Right cardiac atrium (tissue), 5 donors: ENCODE data around the gene MAX. TPM values are rescaled to one million over a fixed set of nuclear protein-coding genes. Genes with fewer than 3 reads are reported as not detected.
A peak's percentile ranks its signal among the peaks of the same experiment; 100 is the strongest.
"Not testable (repeated sequence)": the region's sequence is repeated elsewhere in the genome, so short reads cannot be mapped to it uniquely, and the experiment has no call there.

Experiments
- ATAC-seq, 2 donors: fragments of 200-7000 bp; cut with Tn5 transposase; one replicate each; pipeline versions ENCODE4 v1.8.0 to v1.9.1; 2020; ENCODE audit warnings: moderate library complexity in 2 of 2, mild to moderate bottlenecking in 1 of 2
- DNase-seq, 3 donors: peaks; one replicate each; pipeline ENCODE4 v3.0.0-alpha.2; 2020
- H3K27ac ChIP-seq: one replicate; pipeline ENCODE4 v1.5.1; 2013; ENCODE audit warnings: mild to moderate bottlenecking, low read length, control low read depth, moderate library complexity
- H3K27me3 ChIP-seq: one replicate; pipeline ENCODE4 v1.6.1; 2013; ENCODE audit not compliant: control insufficient read depth, insufficient read depth
- H3K4me1 ChIP-seq: one replicate; pipeline ENCODE4 v1.6.1; 2013; ENCODE audit warnings: low read length; ENCODE audit not compliant: control insufficient read depth, insufficient read depth
- H3K4me3 ChIP-seq: one replicate; pipeline ENCODE4 v1.5.1; 2013; ENCODE audit warnings: low read length, control low read depth
- H3K9me3 ChIP-seq: one replicate; pipeline ENCODE4 v1.6.1; 2013; ENCODE audit warnings: low read length; ENCODE audit not compliant: control insufficient read depth
- WGBS: extraction: QIAGEN DNeasy Blood & Tissue Kit; methylation state at CpG from one replicate; pipeline ENCODE4 v1.1.7; 2013; 5-methylcytosine and 5-hydroxymethylcytosine counted together
- intact Hi-C, 4 donors: fragments of 100-400 bp; cut with DNase I; formaldehyde crosslinking; loops; one replicate each; pipeline versions ENCODE4 v1.11.0 to v1.14.0; 2022 to 2023
- polyA plus RNA-seq: library from polyadenylated mRNA; stranded (reverse); fragments of 200-250 nt; gene quantifications from one replicate; pipeline ENCODE4 v1.2.3, GENCODE V29; 2013
- total RNA-seq, 4 donors: library from RNA; stranded (reverse); fragmentation: NEBNext Ultra II Directional; extraction: Animal tissue kit (Norgen Biotek cat#: 25700); gene quantifications; one replicate each; pipeline ENCODE4 v1.2.1, GENCODE V29; 2021
- donor health status: healthy with polysubstance abuse.
- donor health status: DM: no; HTN: yes; CAD: no.
- donor health status: DM: no; HTN: no; CAD: no.
- donor health status: DM: no; HTN: yes; CAD: no; lungs with severe emphysema.
- donor health status: DM: yes; HTN: yes; CAD: no.

The MAX gene
- total and polyA plus RNA-seq, 5 donors, result 56.3 to 117 (median 114) TPM

DNA sequence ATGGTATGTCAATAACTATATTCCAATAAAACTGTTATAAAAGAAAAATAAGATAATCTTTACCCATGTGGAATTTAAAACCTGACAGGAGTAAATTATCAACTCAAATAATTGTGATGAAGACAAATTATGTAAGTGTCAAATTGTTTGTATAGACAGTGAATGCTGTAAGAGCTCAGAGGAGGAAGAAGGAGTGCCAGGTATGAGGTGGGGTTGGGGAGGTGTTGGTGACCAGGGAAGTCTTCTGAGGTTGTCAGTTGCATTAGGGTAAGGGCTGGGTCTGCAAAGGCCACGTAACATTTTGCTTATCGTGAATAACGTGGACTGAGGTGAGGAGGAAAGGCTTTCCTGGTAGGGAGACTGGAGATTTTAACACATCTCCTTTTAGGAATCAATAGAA is 2.5 kb upstream of the MAX start:
- H3K4me1 ChIP-seq, result no peaks in the 10 kb centered on the region
- no peak for ATAC-seq
- intact Hi-C loops, result no loop called here
- H3K27ac ChIP-seq, result no peak overlapping the region
- H3K9me3 ChIP-seq, result no peaks in the 10 kb centered on the region
- DNase-seq, result no peak
- H3K4me3 ChIP-seq, result no peak overlapping the region
- H3K27me3 ChIP-seq, result no peaks in the 10 kb centered on the region
- WGBS, result 93% methylated on average over 3 of the region's 3 CpGs

DNA sequence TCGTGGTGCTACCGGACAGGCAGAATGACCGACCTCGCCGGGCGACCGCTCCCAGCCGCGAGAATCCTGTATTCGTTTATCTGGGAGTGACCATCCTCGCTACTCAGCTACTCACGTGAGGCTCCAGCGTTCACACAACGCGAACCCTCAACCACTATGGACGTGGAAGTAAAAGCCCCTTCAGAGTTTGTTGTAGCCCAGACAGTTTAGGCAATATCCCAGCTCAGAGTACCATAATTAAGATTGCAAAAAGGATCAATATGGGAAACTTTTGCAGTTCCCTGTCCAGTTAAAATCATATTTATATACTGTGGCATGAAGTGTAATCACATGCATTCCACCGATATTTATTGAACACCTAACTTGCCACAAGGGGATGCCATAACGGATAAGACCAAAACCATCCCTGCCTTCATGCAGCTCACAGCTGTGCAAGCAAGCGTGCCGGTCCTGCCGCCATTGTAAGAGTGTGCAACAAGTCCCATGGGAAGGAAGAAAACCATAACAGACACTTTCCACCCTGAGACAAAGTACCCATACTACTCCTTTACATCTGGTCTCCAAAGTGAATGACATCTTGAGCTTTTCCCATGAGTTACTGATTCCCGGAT is 938 bp upstream of the MAX start:
- DNase-seq, result peak in 2 of 3 donors; percentile 30 to 61
- no peak for ATAC-seq
- intact Hi-C loops, result no loop called here
- Histone ChIP-seq H3K9me3 (no peaks in the 10 kb centered on the region), H3K4me1 (no peaks in the 10 kb centered on the region), H3K4me3 (peak overlapping the region; percentile 76), H3K27me3 (no peaks in the 10 kb centered on the region), H3K27ac (peak overlapping the region; percentile 25)
- WGBS, result 7% methylated on average over 22 of the region's 22 CpGs

DNA sequence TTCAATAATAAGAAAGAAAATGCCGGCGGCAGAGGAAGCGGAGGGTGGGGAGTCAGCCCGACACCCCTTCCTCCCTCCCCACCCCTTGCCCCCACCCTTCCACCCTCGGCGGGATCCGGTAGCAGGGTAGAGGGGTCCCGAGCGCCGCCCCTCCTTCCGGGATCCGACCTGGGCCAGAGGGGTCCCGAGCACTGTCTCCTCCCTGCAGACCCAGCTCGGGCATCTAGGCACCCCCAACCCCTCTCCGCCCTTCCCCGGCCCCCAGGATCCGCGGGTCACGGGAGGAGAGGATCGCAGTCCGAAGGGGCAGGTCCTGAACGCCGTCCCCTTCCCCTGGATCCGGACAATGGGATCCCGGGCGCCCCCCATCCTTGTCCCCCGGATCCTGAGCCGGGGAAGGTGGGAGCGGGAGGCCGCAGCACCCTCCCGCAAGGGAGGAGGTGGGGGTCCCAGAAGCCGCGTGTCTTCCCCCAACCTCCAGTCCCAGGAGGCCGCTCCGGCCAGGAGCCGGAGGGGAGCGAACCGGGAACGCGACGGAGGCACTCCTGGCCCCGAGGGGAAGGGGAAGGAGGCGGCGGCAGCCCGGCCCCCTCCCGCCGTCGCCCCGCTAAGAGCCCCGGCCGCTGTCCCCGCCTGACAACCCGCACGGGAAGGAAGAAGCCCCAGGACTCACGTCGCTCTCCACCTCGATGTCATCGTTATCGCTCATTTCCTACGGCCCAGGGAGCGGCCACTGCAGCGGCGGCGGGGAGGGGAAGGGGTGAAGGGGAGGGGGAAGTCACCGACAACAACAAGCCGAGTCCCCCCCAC is 481 bp downstream of the MAX start:
- peak overlapping the region; percentile 77 for H3K27ac ChIP-seq
- intact Hi-C loops, result no loop called here
- H3K4me1 ChIP-seq, result peaks cover under 1% of the 10 kb centered on the region
- under 1% methylated on average over 65 of the region's 66 CpGs for WGBS
- no peaks in the 10 kb centered on the region for H3K27me3 ChIP-seq
- H3K9me3 ChIP-seq, result no peaks in the 10 kb centered on the region
- ATAC-seq (peak; percentile 5 to 28), DNase-seq (peak; percentile 38 to 74 (median 67))
- H3K4me3 ChIP-seq, result peak overlapping the region; percentile 75

DNA sequence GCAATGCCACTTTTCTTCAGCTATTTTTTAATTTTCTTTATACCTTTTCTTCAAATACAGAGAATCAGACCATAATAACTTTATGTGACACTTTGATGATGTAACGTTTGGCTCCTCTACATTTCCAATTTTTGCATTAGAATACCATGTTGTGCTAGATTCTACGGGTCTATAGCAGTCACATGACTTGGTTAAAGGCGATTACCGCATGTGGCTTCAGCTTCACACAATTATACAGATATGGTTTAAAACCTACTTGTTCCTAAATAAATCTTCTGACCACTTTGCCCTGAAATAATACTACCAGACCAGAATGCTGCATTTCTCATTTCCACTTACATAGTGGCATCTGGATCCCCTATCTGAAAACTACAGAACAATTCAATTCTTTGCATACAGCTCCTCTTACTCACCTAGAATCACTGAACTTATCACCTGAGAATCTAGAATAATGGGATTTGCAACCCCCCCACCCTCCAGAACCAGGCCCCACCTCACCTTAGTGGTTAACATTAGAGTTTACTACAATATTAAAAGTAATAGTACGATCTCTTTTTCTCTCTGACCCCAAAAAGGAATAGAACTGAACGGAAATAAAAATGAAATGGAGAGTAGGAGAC is 1.3 kb downstream of the MAX start:
- WGBS, result 22% methylated on average over 6 of the region's 6 CpGs

DNA sequence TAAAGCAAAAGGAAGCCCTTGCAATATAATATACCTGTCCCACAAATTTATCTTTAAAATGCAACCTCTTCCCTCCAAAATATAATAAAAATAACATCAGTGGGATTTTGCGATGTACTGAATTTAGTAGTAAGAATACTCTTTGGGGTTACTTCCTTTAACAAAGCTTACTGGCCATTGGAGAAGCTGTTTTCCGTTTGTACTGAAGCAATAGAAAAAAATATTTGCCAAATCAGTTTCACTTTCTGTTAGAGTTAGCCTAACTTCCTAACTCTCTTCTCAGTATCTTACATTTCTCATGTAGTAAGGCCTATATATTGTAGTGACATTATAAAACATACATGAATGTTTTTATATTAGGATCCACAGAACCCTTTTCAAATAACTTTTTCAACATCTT is 3.7 kb downstream of the MAX start:
- DNase-seq (no peak), ATAC-seq (no peak)
- intact Hi-C loops, result no loop called here
- H3K9me3 ChIP-seq, result no peaks in the 10 kb centered on the region
- no peaks in the 10 kb centered on the region for H3K27me3 ChIP-seq
- H3K4me1 ChIP-seq, result peaks cover 8% of the 10 kb centered on the region
- WGBS, result 21% methylated on average over 2 of the region's 2 CpGs
- H3K4me3 ChIP-seq, result peak overlapping the region; percentile 11
- H3K27ac ChIP-seq, result no peak overlapping the region

More for the DNA sequence above, 1.3 kb downstream of the MAX start:
- H3K9me3 ChIP-seq, result no peaks in the 10 kb centered on the region
- no peak for ATAC-seq
- no peak overlapping the region for H3K27ac ChIP-seq
- no peak for DNase-seq
- peak overlapping the region; percentile 75 for H3K4me3 ChIP-seq
- no peaks in the 10 kb centered on the region for H3K27me3 ChIP-seq
- H3K4me1 ChIP-seq, result peaks cover 3% of the 10 kb centered on the region
- intact Hi-C loops, result no loop called here

DNA sequence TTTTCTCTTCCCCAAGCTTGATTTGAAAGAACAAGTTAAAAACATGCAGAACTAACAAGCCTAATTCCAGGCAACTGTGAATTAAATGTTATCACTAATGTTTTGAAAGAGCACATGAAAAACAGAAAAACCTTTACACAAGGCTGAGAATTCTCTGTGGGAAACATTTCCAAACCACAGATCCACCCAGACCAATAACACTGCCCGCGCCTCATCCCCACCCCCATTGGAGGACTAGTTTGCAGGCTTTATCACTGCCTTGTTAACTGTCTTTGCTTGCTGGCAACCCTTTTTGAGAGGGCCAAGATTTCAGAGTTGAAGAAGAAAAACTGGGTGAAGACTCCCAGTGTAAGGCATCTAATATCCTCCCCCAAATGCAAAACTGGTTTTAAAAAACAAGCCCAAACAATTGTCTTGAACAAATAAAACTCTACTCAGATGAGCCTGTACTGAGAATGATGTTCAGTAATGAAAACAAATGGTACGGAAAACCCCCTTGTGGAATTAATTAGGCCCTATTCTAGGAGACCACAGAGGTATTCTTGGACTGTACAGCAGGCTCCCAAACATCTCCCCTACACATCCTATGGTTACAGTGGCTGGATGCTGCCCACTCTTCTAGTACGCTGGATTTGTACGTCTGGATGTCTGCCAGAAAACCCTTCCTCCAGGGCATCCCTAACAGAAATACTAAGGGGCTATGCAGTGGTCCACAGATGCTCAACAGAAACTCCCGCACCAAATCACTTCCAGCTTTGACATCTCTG is 5.8 kb downstream of the MAX start:
- intact Hi-C loops, result no loop called here
- H3K4me3 ChIP-seq, result no peak overlapping the region
- H3K27ac ChIP-seq, result peak overlapping the region; percentile 83
- DNase-seq (peak in 2 of 3 donors; percentile 59 to 82), ATAC-seq (peak; percentile 59 to 62)
- no peaks in the 10 kb centered on the region for H3K27me3 ChIP-seq
- H3K9me3 ChIP-seq, result no peaks in the 10 kb centered on the region
- peaks cover 10% of the 10 kb centered on the region for H3K4me1 ChIP-seq
- WGBS, result 59% methylated on average over 6 of the region's 6 CpGs

DNA sequence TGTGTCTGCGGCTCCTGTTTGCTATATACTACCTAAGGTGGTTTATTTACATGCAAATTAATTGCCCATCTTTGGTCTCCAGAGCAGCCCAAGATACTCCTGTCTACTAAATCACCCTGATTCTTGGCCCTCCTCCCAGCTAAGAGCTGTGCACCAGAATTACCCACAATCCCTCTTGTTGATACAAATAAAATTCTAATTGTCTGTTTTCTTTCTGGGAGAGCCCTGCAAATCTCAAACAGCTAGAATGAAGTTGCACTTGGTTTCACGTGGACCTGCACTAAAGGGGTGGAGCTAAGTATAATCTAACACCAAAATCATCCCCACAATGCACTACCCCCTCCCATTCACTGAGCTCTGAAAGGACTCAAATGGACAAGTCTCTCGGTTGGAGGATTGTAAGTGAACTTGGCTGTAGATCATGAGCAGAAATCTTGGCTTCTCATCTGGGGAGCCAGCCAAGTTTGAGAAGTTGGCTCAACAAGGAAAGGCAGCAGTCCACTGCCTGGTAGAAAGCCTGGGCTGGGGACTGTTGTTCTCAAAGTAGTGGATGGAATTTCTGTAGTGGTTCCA is 6.6 kb downstream of the MAX start:
- no peak overlapping the region for H3K4me3 ChIP-seq
- DNase-seq (peak; percentile 59 to 82 (median 80)), ATAC-seq (peak; percentile 84 to 88)
- intact Hi-C loops, result no loop called here
- 31% methylated on average over 3 of the region's 3 CpGs for WGBS
- H3K9me3 ChIP-seq, result no peaks in the 10 kb centered on the region
- H3K4me1 ChIP-seq, result peaks cover 12% of the 10 kb centered on the region
- H3K27me3 ChIP-seq, result no peaks in the 10 kb centered on the region
- peak overlapping the region; percentile 33 for H3K27ac ChIP-seq

DNA sequence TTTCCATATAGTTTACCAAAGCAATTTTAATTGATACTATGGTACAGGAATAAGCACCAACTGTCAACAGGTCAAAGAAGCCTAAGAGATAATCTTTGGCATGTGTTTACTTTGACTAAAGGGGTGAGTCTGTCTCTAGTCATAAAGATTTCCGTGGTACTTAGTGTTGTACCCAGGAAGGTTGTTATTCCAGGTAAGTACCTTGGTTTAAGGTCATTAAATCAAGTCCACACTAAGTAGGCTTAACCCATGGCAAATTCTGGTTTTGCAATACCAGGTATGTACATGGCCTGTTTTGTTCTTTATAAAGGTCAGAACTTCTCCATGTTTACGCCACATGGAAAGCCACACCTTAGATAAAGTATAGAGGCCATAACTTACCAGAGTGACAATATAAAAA is 10.0 kb downstream of the MAX start:
- DNase-seq, result no peak
- no peak overlapping the region for H3K27ac ChIP-seq
- no peak overlapping the region for H3K4me3 ChIP-seq
- no peaks in the 10 kb centered on the region for H3K27me3 ChIP-seq
- ATAC-seq, result no peak
- intact Hi-C loops, result no loop called here
- 86% methylated on average over 2 of the region's 2 CpGs for WGBS
- no peaks in the 10 kb centered on the region for H3K9me3 ChIP-seq
- H3K4me1 ChIP-seq, result peaks cover 12% of the 10 kb centered on the region

DNA sequence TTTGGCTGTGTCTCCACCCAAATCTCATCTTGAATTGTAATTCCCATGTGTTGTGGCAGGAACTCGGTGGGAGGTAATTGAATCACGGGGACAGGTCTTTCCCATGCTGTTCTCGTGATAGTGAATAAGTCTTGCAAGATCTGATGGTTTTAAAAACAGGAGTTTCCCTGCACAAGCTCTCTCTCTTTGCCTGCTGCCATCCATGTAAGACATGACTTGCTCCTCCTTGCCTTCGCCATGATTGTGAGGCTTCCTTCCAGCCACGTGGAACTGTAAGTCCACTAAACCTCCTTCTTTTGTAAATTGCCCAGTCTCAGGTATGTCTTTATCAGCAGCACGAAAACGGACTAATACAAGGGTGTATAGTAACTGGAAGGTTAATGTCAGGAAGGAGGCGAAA is 14.5 kb downstream of the MAX start:
- H3K4me3 ChIP-seq, H3K4me1 ChIP-seq, H3K27me3 ChIP-seq, ATAC-seq, DNase-seq, intact Hi-C loops, H3K9me3 ChIP-seq, H3K27ac ChIP-seq: not testable (repeated sequence)
- whole genome bisulfite sequencing, result 97% methylated on average over 8 of the region's 8 CpGs

DNA sequence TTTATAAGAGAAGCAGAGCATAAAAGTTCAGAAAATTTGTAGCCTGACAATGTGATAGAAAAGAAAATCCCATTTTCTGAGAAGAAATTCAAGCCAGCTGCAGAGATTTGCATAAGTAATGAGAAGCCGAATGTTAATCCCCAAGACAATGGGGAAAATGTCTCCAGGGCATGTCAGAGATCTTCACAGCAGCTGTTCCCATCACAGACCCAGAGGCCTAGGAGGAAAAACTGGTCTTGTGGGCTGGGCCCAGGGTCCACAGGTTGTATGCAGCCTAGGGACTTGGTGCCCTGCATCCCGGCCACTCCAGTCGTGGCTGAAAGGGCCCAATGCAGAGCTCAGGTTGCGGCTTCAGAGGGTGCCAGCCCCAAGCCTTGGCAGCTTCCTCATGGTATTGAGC is 15.6 kb downstream of the MAX start:
- H3K4me3 ChIP-seq, H3K27me3 ChIP-seq, H3K27ac ChIP-seq, intact Hi-C loops, H3K9me3 ChIP-seq, ATAC-seq, DNase-seq: not testable (repeated sequence)
- peaks cover 14% of the 10 kb centered on the region for H3K4me1 ChIP-seq
- WGBS, result 97% methylated on average over 4 of the region's 4 CpGs
